Peyer's patch (tissue), 4 donors: ENCODE data around the gene ANKFN1. TPM values are rescaled to one million over a fixed set of nuclear protein-coding genes. Genes with fewer than 3 reads are reported as not detected.

Source experiments
- DNase-seq, 3 donors: peaks; one replicate each; pipeline ENCODE4 v3.0.0-alpha.2; 2017 to 2019
- H3K27ac ChIP-seq, 4 donors: fragments of 200-600 bp; sonication (generic); one replicate each; pipeline ENCODE4 v1.5.1; 2016 to 2019
- H3K27me3 ChIP-seq, 2 donors: fragments of 200-600 bp; sonication (generic); one replicate each; pipeline ENCODE4 v1.5.1; 2019
- H3K36me3 ChIP-seq, 3 donors: fragments of 200-600 bp; sonication (generic); one replicate each; pipeline ENCODE4 v1.5.1; 2016 to 2019
- H3K4me1 ChIP-seq, 4 donors: fragments of 200-600 bp; sonication (generic); one replicate each; pipeline ENCODE4 v1.5.1; 2016 to 2019
- H3K4me3 ChIP-seq, 4 donors: fragments of 200-600 bp; sonication (generic); 1 replicate in 3 of 4; 2 replicates in 1 of 4; pipeline ENCODE4 v1.5.1; 2016 to 2019; ENCODE audit warnings: mild to moderate bottlenecking in 1 of 4
- H3K9me3 ChIP-seq, 4 donors: fragments of 200-600 bp; sonication (generic); one replicate each; pipeline ENCODE4 v1.5.1; 2016 to 2019; ENCODE audit warnings: mild to moderate bottlenecking in 1 of 4
- POLR2A ChIP-seq, 2 donors: fragments of 450-650 bp; IDR thresholded peaks; one replicate each; pipeline ENCODE4 v1.5.1; 2017; ENCODE audit warnings: antibody characterized with exemption in 2 of 2, mild to moderate bottlenecking in 2 of 2, moderate library complexity in 2 of 2
- total RNA-seq, 4 donors: library from RNA; depleted of rRNA; stranded (reverse); fragments of >200 nt; gene quantifications; one replicate each; pipeline ENCODE4 v1.1.0, GENCODE V29; 2016
- TF ChIP-seq, protein P1 (sequence below), 6 experiments: fragments of 450-650 bp in 4 of 6; fragments of 200-600 bp in 2 of 6; sonication (generic) in 1 of 6; IDR thresholded peaks; one replicate each; pipeline ENCODE4 v1.5.1; 2017 to 2019; ENCODE audit warnings: antibody characterized with exemption in 6 of 6, mild to moderate bottlenecking in 3 of 6, moderate library complexity in 1 of 6

ANKFN1 gene
- total RNA-seq, 4 donors from 2014 or later, result 0.95 to 2.0 (median 1.6) TPM; not detected in 1

DNA sequence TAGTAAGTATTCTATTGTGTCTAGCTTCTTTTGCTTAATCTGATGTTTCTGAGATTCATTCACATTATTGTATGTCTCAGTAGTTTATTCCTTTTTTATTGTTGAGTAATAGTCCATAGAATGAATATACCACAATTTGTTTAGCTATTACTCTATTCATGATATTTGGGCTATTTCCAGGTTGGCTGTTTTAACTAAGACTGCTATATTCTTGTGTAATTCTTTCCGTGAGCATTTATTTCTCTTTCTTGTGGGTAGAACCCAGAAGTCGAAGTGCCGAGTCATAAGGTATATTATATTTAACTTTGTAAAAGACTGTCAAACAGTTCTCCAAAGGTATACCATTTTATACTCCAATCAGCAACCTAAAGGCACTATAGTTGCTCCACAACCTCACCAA is 160.8 kb downstream of the ANKFN1 start:
- TF ChIP-seq, protein P1, sequence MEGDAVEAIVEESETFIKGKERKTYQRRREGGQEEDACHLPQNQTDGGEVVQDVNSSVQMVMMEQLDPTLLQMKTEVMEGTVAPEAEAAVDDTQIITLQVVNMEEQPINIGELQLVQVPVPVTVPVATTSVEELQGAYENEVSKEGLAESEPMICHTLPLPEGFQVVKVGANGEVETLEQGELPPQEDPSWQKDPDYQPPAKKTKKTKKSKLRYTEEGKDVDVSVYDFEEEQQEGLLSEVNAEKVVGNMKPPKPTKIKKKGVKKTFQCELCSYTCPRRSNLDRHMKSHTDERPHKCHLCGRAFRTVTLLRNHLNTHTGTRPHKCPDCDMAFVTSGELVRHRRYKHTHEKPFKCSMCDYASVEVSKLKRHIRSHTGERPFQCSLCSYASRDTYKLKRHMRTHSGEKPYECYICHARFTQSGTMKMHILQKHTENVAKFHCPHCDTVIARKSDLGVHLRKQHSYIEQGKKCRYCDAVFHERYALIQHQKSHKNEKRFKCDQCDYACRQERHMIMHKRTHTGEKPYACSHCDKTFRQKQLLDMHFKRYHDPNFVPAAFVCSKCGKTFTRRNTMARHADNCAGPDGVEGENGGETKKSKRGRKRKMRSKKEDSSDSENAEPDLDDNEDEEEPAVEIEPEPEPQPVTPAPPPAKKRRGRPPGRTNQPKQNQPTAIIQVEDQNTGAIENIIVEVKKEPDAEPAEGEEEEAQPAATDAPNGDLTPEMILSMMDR (IDR thresholded peaks at IDR 0.05), result no peak
- no peak for TF ChIP-seq POLR2A (IDR thresholded peaks at IDR 0.05)
- Histone ChIP-seq H3K36me3 (no peaks in the 10 kb centered on the region), H3K9me3 (no peaks in the 10 kb centered on the region), H3K27me3 (no peaks in the 10 kb centered on the region), H3K27ac (no peak overlapping the region), H3K4me3 (no peak overlapping the region), H3K4me1 (no peaks in the 10 kb centered on the region)
- DNase-seq, result no peak

DNA sequence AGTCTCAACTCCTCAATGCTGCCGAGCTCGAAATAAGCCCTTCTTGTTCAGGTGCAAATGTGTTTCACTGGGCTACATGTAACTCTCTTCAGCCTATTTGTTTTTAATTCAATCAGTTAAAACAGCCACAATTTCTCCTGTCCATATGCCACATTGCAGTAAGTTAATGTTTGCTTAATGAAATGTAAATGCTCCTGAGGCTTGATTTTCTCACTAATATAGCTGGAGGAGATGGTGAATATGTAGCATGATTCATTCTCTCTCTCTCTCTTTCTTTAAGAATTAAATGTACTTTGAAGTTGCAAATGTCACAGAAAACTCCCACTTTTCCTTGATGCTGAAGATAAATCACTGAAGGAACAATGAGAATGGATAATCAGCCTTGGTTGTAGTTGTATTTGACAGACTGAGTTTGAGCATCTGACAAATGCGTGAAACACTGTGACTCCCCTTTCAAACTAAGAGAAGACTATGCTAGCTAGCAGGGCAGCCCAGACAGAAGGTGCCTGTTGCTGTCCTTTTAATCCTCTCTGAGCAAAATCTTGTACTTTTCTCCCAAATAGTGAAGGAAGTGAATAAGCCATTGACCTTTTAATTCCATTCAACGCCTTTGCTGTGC is 161.8 kb downstream of the ANKFN1 start:
- H3K4me1 ChIP-seq, result no peaks in the 10 kb centered on the region
- H3K36me3 ChIP-seq, result no peaks in the 10 kb centered on the region
- no peaks in the 10 kb centered on the region for H3K9me3 ChIP-seq
- no peak overlapping the region for H3K27ac ChIP-seq
- H3K27me3 ChIP-seq, result no peaks in the 10 kb centered on the region
- TF ChIP-seq, protein P1 (IDR thresholded peaks at IDR 0.05), result no peak
- no peak for TF ChIP-seq POLR2A (IDR thresholded peaks at IDR 0.05)
- no peak for DNase-seq
- no peak overlapping the region for H3K4me3 ChIP-seq

DNA sequence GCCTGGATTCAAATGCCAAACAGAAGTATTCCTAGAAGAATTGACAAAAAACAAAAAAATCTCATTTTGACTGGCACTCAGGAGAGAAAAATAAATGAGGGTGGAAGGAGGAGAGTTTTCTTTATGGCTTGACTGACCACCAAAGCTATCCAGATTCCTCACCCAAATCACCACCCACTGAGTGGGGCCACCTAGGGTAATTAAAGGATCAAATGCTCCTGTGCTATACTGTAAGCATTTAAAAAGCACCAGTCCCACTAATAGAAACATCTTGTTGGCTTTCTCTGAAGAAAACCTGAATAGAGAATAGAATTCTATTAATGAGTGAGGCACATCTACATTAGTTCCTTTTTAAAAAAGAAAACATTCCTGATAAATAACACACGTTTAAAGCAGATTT is 163.3 kb downstream of the ANKFN1 start:
- TF ChIP-seq POLR2A (IDR thresholded peaks at IDR 0.05), result no peak
- TF ChIP-seq, protein P1 (IDR thresholded peaks at IDR 0.05), result no peak
- DNase-seq, result no peak
- Histone ChIP-seq H3K4me3 (no peak overlapping the region), H3K27me3 (no peaks in the 10 kb centered on the region), H3K9me3 (no peaks in the 10 kb centered on the region), H3K4me1 (no peaks in the 10 kb centered on the region), H3K27ac (no peak overlapping the region), H3K36me3 (no peaks in the 10 kb centered on the region)

DNA sequence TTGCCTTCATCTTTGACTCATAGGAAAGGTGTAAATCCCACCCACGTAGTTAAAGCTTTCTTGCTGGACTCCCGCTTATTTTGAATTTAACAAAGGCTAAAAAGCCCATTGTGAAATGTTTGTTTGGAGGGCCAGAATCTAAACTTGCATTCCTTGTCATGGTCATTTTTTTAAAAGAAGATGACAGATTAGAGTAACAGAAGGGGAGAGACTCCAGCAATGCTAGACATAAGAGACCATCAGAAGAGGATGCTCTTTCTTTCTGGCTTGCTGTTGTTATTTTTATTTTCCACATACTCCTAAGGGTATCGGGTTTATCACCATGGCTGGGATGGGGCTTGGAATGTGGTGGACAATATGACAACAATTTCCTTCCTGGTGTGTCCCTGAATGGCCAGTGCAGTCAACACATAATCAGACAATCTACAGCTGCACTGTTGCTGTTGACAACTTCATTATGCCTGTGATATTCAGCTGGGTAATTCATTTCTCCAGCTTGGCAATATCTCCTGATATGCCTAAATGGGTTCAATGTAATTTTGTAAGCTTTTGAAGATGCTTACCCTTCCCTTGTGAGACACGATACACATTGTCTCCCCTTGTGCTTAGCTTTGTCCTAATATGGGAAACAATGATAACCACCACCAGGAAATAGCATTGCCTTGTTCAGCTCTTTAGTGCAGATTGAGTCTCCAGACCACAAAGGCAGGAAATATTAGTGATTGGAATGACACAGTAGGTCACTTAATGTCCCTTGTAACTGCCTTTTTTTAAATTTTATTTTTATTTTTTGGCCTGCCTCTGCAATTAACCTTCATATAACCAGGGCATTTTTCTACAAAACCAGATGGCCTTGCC is 164.3 kb downstream of the ANKFN1 start:
- Histone ChIP-seq H3K9me3 (no peaks in the 10 kb centered on the region), H3K27me3 (no peaks in the 10 kb centered on the region), H3K4me1 (no peaks in the 10 kb centered on the region), H3K27ac (no peak overlapping the region), H3K4me3 (no peak overlapping the region), H3K36me3 (no peaks in the 10 kb centered on the region)
- TF ChIP-seq POLR2A (IDR thresholded peaks at IDR 0.05), result no peak
- TF ChIP-seq, protein P1 (IDR thresholded peaks at IDR 0.05), result no peak
- no peak for DNase-seq

DNA sequence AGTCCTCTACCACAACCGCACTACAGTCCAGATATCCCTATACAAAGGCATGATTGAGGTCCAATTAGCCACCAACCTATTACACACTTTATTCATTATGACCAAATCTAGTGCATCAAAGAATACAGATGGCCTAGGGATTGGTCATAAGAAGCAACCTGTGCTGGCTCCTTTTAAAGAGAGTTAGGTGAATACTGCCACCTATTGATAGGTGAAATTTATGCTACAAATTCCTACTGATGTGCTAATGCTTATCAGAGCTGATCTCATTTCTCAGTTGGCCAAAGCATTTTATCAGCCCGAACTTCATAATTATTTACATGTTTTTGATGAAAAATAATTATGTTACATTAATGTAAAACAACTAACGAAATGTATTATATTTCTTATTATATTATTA is 166.3 kb downstream of the ANKFN1 start:
- TF ChIP-seq, protein P1 (IDR thresholded peaks at IDR 0.05), result peak in 3 of 6 experiments; percentile 64 to 70 (median 69)
- no peak for TF ChIP-seq POLR2A (IDR thresholded peaks at IDR 0.05)
- Histone ChIP-seq H3K9me3 (no peaks in the 10 kb centered on the region), H3K27ac (no peak overlapping the region), H3K4me1 (no peaks in the 10 kb centered on the region), H3K27me3 (no peaks in the 10 kb centered on the region), H3K4me3 (no peak overlapping the region), H3K36me3 (no peaks in the 10 kb centered on the region)
- DNase-seq, result no peak
